AG10803 (cell line): ENCODE results near the gene ZNFX1.

ENCODE experiments used
- DNase-seq: peaks from one replicate; pipeline ENCODE4 v3.0.0; 2010; ENCODE audit warnings: low read depth
- H3K4me3 ChIP-seq: 2 replicates; pipeline ENCODE4 v1.5.1; 2011; ENCODE audit warnings: mild to moderate bottlenecking, low read length, control low read depth
- TF ChIP-seq, protein P1 (sequence below): conservative IDR thresholded peaks from 2 replicates; pipeline ENCODE4 v1.5.1; 2011; ENCODE audit warnings: mild to moderate bottlenecking, low read length, control low read depth, inconsistent platforms

ZNFX1 gene

DNA sequence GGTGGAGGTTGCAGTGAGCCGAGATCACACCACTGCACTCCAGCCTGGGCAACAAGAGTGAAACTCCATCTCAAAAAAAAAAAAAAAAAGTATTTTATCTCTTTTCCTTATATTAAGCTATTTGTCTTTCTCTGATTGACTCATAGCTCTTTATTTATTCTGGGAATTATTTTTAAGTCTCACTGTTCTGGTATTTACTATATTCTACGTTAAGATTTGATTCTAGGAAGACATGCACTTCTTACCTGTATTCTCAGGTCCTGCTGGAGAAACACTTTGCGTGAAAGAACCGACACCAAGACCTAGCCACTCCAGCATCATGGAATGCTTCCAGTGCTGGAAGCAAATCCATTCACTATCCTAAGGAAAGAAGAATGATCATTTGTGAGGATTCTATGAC lies 17.6 kb downstream of the ZNFX1 start:
- no peak overlapping the region for H3K4me3 ChIP-seq
- TF ChIP-seq, protein P1, sequence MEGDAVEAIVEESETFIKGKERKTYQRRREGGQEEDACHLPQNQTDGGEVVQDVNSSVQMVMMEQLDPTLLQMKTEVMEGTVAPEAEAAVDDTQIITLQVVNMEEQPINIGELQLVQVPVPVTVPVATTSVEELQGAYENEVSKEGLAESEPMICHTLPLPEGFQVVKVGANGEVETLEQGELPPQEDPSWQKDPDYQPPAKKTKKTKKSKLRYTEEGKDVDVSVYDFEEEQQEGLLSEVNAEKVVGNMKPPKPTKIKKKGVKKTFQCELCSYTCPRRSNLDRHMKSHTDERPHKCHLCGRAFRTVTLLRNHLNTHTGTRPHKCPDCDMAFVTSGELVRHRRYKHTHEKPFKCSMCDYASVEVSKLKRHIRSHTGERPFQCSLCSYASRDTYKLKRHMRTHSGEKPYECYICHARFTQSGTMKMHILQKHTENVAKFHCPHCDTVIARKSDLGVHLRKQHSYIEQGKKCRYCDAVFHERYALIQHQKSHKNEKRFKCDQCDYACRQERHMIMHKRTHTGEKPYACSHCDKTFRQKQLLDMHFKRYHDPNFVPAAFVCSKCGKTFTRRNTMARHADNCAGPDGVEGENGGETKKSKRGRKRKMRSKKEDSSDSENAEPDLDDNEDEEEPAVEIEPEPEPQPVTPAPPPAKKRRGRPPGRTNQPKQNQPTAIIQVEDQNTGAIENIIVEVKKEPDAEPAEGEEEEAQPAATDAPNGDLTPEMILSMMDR: no peak
- DNase-seq: no peak

DNA sequence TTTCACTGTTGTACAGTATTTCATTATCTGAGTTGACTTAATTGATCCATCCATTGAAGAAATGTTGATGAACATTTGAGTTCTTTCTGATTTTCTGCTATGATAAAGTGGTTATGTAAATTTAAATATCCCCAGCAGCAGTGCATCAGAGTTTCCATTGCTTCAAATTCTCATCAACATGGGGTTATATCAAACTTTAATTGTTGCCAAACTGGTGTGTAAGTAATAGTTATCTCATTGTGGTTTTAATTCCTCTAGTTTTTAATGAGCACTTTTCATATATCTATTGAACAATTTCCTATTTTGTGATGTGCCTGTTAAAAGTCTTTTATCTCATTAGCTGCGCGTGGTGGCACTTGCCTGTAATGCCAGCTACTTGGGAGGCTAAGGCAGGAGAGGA lies 18.1 kb downstream of the ZNFX1 start:
- no peak overlapping the region for H3K4me3 ChIP-seq
- TF ChIP-seq, protein P1: no peak
- DNase-seq: no peak

DNA sequence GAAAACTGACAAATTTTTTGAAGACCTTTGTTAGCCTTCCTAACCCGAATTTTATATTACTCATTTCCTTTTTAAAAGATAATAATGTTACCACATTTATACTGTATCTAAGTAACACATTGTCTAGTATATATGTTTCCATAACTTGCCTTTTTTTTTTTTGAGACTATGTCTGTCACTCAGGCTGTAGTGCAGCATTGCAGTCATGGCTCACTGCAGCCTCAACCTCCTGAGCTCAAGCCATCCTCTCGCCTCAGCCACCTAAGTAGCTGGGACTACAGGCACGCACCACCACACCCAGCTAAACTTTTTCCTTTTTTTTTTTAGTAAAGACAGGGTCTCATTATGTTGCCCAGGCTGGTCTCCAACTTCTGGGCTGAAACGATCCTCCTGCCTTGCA lies 18.6 kb downstream of the ZNFX1 start:
- TF ChIP-seq, protein P1: no peak
- H3K4me3 ChIP-seq: no peak overlapping the region
- DNase-seq: no peak

DNA sequence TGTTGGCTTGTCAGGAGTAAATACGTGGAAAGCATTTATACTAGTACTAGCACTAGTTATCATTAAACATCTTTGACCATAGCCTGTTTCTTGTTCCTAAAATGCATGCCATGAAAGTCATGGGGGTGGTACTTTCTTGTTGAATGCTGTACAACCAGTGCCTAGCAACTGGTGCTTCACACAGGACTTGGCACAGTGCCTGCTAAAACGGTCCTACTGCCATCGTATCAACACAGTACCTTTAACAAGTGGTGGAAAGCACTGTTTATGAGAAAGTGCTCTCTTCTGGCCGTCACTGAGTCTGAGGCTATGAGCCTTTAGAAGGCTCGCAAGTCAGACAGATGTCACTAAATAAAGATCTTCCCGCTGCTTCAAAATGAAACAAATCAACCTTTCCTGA lies 21.6 kb downstream of the ZNFX1 start:
- H3K4me3 ChIP-seq: no peak overlapping the region
- TF ChIP-seq, protein P1: no peak

DNA sequence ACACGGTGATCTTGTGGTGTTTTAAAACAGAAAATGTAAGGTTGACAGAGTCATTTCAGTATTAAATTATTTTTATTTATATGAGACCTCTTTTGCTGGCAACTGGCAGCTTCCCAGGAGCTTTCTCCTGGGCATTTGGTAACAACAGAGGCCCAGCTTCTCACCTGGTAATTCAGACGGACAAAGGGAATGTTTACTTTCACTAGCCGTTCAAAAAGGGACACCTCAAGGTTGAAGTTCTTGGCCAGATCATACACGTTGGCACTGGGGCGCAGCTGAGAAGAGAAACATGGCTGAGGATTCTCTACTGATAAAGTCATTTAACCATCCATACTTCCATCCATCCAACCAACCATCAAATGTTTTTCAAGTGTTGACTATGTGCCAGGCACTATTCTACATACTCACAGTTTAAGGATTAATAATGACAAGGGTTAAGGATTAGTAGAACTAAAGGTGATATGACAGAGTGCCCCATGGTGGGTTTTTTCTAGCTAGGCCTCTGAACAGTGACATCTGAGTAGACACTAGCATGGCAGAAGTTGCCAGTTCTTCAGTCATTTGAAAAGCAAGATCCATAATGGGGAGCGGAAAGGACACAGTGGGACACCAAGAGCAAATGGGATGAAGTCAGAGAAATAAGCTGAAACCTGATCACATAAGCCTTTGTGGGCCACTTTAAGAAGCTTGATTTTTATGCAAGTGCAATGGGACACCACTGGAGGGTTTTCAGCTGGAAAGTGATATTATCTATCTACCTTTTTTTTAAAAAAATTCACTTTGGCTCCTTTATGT lies 25.1 kb downstream of the ZNFX1 start:
- H3K4me3 ChIP-seq: no peak overlapping the region
- TF ChIP-seq, protein P1: no peak
- DNase-seq: no peak

More for the DNA sequence above, 21.6 kb downstream of the ZNFX1 start:
- DNase-seq: no peak

DNA sequence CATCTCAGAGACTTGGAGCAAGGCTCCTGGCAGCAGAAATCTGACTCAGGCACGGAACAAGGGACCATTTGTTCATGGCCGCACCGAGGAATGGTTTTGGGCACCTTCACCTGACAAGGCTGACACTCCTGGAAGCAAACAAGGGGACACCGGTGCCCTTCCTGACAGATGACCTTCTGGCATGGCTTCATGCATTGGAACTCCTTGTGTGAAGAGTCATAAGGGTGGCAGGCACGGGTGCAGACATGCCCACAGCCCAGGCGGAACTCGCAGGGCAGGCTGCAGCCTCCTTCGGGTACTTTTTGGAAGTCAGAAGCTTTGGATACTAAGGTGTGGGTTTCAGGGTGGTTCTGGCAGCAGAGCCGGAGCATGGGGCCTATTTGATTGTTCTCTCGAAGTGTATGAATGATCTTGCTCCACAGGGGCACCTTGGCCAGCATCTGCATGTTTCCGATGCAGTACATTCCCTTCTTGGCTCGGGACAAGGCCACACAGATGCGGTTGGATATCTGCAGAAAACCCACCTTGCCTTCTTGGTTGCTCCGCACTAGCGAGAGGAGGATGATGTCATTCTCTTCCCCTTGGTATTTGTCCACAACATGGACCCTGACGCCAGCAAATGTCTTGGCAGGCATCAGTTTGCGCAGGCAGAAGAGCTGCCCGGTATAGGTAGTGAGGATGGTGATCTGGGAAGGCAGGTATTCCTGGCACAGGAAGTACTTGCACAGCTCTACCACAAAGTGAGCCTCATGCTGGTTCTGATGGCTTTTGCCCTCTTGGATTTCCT lies 28.8 kb downstream of the ZNFX1 start:
- no peak overlapping the region for H3K4me3 ChIP-seq
- DNase-seq: no peak
- TF ChIP-seq, protein P1: no peak
